NOMO-1 treated with dmso at 0.1 percent for 144 hours (cell line): Measurements from ENCODE around the gene KIF1A.
"Not testable (repeated sequence)": the region's sequence is repeated elsewhere in the genome, so short reads cannot be mapped to it uniquely, and the experiment has no call there.

Experiments
- DNase-seq: peaks from one replicate; lab custom pipeline; 2025; ENCODE audit not compliant: unreplicated experiment; lab: John Stamatoyannopoulos, UW

KIF1A gene

GRCh38 chr2:240689975-240690374 is 130.0 kb downstream of the KIF1A start:
- no peak for DNase-seq

- no peak for DNase-seq
These were observed 131.5 kb downstream of the KIF1A start for GRCh38 chr2:240688553-240688919.

- no peak for DNase-seq
These were observed 132.1 kb downstream of the KIF1A start for GRCh38 chr2:240687741-240688552.

GRCh38 chr2:240687045-240687740 is 132.8 kb downstream of the KIF1A start:
- no peak for DNase-seq

GRCh38 chr2:240686460-240686859 is 133.6 kb downstream of the KIF1A start:
- DNase-seq = peak; percentile 9

- DNase-seq = peak; percentile 51
These were observed 134.1 kb downstream of the KIF1A start for GRCh38 chr2:240685771-240686371.

GRCh38 chr2:240683980-240684728 is 135.9 kb downstream of the KIF1A start:
- not testable (repeated sequence) for DNase-seq

GRCh38 chr2:240683329-240683979 is 136.6 kb downstream of the KIF1A start:
- DNase-seq = not testable (repeated sequence)

- not testable (repeated sequence) for DNase-seq
These were observed 137.4 kb downstream of the KIF1A start, which contains the start of gene AQP12B for GRCh38 chr2:240682431-240683224. Gene AQP12B (minus strand): TSS chr2:240682885. CDS start chr2:240682837, 48 bp downstream.

GRCh38 chr2:240680185-240680584 is 139.8 kb downstream of the KIF1A start:
- DNase-seq = not testable (repeated sequence)

- DNase-seq = not testable (repeated sequence)
These were observed 141.1 kb downstream of the KIF1A start for GRCh38 chr2:240678909-240679308.

- not testable (repeated sequence) for DNase-seq
These were observed 142.0 kb downstream of the KIF1A start for GRCh38 chr2:240678043-240678442.

GRCh38 chr2:240675345-240675744 is 144.7 kb downstream of the KIF1A start:
- DNase-seq = not testable (repeated sequence)

GRCh38 chr2:240674461-240675184 is 145.4 kb downstream of the KIF1A start:
- not testable (repeated sequence) for DNase-seq

GRCh38 chr2:240672701-240673190 is 147.3 kb downstream of the KIF1A start:
- no peak for DNase-seq

- DNase-seq = no peak
These were observed 147.8 kb downstream of the KIF1A start for GRCh38 chr2:240672076-240672700.

GRCh38 chr2:240670950-240671349 is 149.1 kb downstream of the KIF1A start:
- DNase-seq = no peak

GRCh38 chr2:240670402-240670801 is 149.6 kb downstream of the KIF1A start:
- DNase-seq = no peak
